ENCODE measurements around the gene ART3.

The ART3 gene

GRCh38 chr4:76074993-76075600 is 588 bp downstream of the ART3 start:
- no peak for DNase-seq

GRCh38 chr4:76078033-76078613 is 3.6 kb downstream of the ART3 start:
- DNase-seq, result no peak

GRCh38 chr4:76083386-76083988 is 9.0 kb downstream of the ART3 start:
- DNase-seq, result no peak

DNA sequence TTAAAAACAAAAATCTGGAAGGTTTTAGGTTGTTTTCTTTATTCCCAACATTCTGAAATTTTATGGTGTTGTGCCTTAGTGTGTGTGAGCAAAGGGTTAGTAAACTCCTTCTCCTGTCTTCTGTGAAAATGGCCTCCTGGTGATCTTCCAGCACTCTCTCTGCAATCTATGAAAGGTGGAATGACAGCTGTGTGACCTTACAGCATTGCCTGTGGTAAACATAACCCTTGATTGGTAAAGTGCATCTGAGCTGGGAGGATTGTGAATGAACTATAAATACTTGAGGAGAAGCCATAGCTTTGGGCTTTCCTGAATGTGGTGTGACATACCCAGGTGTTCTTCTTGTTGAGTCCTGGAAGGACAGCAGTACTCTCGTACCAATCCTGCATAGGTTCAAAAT is 10.0 kb downstream of the ART3 start:
- no peak for DNase-seq

- DNase-seq, result peak; percentile 68
Measured at GRCh38 chr4:76087007-76087769, 12.7 kb downstream of the ART3 start.

GRCh38 chr4:76088719-76089118 is 14.2 kb downstream of the ART3 start:
- DNase-seq, result no peak

DNA sequence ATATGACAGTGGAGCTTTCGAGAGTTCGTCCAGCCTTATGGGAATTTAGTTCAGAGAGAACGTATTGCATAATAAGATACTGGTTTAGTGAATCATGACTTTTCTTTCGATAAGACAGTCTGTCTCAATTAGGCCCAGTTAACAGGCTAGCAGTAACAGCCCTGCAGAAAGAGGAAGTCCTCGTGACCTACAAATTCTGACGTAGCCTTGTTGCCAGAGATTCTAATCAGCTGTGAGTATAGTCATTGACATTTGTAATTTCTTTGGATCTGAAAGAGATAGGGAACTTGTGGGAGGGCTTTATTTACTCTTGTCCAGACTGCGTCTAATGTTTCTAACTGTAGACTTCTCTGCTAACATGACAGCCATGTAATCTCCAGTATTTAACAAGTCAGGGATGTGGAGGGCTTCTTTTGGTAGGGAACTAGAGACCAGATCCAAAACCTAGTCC is 15.8 kb downstream of the ART3 start:
- DNase-seq, result peak; percentile 87

DNA sequence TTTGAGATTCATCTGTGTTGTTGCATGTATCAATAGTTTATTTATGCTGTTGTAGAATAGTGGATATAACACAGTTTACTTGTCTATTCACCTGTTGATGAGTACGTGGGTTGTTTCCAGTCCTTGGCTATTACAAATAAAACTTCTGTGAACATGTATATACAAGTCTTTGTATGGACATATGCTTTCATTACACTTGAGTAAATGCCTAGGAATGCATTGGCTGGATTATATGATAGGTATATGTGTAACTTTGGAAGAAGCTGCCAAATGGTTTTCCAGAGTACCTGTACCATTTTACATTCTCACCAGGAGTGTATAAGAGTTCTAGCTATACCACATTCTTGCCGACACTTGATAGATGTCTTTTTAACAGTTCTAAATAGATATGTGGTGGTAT is 16.5 kb downstream of the ART3 start:
- DNase-seq, result no peak

GRCh38 chr4:76095568-76095967 is 21.1 kb downstream of the ART3 start:
- no peak for DNase-seq

DNA sequence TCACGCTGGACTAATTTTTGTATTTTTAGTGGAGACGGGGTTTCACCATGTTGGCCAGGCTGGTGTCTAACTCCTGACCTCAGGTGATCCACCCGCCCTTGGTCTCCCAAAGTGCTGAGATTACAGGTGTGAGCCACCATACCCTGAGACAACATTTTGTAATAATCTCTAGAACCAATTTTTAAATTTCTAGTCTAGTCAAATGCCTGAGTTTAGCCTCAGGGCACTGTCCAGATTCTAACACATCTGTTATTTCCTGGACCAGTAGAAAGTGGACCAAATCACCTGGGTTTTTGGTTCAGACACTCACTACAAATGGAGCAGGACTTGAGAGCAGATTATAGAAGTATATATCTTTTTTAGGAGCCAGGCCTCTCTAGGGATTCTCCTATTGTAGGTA is 21.6 kb downstream of the ART3 start:
- no peak for DNase-seq

DNA sequence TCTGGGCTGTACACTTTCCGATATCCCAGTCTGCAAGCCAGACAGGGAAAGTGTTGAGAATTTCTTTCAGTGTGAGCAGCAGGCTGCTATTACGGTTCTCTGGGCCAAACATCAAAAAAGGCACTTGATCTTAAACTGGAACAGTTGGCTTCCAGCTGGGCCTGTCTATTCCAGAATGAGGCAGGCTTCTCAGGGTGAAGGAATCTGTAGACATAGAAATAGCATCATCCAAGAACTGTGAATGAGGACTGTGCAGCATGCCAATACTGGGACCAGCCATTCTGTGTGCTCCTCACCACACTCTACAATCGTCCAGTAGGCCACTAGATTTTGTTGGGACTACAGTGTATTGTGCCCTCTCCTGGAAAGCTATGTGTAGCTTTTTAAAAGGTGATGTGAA is 31.1 kb downstream of the ART3 start:
- DNase-seq, result no peak

- DNase-seq, result no peak
Measured at GRCh38 chr4:76106442-76106841, 31.9 kb downstream of the ART3 start.

- peak; percentile 56 for DNase-seq
Measured at GRCh38 chr4:76108467-76109181, 34.1 kb downstream of the ART3 start.

- DNase-seq, result no peak
Measured at GRCh38 chr4:76116821-76117220, 42.3 kb downstream of the ART3 start.

DNA sequence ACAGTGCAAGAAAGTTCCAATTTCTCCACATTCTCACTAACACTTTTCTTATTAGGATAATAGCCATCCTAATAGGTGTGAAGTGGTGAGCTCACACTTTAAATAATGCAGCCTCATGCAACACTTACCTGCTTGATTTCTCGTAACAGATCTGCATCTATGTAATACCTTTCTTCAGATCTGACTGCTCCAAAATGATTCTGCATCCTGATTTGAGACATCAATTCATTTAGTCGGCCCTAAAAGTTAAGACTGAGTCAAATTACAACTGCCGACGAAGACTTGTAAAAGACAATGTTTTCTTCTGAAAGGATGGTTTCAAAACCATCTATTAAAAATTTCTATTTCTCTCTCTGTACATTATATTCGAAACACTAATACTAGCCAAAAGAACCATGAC is 43.0 kb downstream of the ART3 start:
- no peak for DNase-seq

DNA sequence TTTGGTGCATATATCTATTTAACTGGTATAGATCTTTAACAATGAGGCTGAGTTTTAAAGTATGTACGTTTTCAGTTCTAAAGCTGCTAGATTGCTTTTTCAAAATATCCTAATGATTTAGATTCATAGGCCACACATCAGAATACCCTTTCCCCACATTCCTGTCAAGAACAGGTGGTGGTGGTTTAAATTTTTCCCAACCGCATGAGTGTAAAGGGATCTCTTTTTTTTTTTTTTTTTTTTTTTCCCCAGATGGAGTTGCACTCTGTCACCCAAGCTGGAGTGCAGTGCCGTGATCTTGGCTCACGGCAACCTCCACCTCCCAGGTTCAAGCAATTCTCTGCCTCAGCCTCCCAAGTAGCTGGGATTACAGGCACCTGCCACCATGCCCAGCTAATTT is 45.7 kb downstream of the ART3 start:
- DNase-seq, result no peak

DNA sequence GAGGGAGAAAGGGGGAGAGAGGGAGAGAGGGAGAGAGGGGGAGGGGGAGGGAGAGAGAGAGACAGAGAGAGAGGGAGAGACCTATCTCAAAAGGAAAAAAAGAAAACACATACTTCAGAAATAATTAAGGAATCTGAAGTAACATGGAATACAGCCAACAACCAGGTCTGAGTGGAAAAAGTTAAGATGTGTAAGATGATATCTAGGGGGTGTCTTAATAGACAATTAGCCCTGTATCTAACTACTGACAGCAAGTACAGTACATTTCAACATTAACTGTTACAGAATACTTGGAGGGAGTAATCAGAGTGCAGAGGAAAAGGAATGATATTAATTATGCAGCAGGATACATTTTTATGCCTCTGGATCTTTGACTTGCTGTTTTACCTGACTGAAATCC is 51.3 kb downstream of the ART3 start:
- no peak for DNase-seq

- no peak for DNase-seq
Measured at GRCh38 chr4:76127754-76128153, 53.2 kb downstream of the ART3 start.

DNA sequence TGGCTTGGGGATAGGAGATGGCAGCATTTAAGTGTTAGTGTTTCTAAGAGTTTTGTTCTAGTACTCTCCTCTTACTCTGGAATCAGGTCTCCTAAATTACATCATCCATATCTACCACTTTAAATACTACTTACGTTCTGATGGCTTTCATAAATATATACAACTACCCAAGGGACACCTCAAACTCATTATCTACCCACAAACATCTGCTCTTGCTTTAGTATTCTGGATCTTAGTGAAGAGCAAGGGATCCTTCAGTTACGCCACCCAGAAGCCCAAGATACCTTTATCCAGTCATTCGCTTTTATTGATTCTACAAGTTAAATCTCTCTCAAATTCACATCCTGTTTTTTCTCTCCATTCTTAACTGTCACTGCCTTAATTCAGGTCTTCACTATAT is 66.7 kb downstream of the ART3 start:
- peak; percentile 47 for DNase-seq

DNA sequence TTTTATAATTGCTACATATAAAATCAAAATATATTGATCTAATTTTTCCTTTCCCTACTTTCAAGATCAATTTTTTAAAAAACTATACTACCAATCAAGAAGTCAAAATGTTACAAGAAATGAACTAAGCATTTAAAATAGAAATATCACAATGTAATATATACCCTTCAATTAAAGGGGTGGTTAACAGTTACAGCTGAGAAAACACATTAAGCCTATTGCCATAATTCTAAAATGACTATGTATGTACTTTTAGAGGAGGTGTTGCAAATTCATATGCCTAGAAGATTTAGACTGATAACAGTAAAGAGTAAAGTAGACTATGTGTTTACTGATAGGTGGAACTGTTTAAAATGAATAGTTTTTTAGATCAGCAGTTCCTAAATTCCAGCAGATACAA is 70.0 kb downstream of the ART3 start:
- DNase-seq, result no peak

- peak; percentile 88 for DNase-seq
Measured at GRCh38 chr4:76147454-76148141, 73.1 kb downstream of the ART3 start.

GRCh38 chr4:76148142-76148865 is 73.8 kb downstream of the ART3 start, which contains the start of gene NUP54:
TSS of gene NUP54 (minus strand) at chr4:76148397. CDS start at chr4:76148374, 23 bp downstream.
- peak; percentile 97 for DNase-seq
